ENCODE measurements around the gene ELP5.

ELP5 gene

GRCh38 chr17:7290166-7290565 lies 38.2 kb downstream of the ELP5 start:
- TF ChIP-seq, protein P1, sequence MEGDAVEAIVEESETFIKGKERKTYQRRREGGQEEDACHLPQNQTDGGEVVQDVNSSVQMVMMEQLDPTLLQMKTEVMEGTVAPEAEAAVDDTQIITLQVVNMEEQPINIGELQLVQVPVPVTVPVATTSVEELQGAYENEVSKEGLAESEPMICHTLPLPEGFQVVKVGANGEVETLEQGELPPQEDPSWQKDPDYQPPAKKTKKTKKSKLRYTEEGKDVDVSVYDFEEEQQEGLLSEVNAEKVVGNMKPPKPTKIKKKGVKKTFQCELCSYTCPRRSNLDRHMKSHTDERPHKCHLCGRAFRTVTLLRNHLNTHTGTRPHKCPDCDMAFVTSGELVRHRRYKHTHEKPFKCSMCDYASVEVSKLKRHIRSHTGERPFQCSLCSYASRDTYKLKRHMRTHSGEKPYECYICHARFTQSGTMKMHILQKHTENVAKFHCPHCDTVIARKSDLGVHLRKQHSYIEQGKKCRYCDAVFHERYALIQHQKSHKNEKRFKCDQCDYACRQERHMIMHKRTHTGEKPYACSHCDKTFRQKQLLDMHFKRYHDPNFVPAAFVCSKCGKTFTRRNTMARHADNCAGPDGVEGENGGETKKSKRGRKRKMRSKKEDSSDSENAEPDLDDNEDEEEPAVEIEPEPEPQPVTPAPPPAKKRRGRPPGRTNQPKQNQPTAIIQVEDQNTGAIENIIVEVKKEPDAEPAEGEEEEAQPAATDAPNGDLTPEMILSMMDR (IDR thresholded peaks at IDR 0.05; ENCODE audit: low read depth, low read length, missing control alignments): no peak
- H3K4me3 ChIP-seq (replicated peaks; ENCODE audit: low read depth, low read length): no peak overlapping the region
- no peak for DNase-seq (ENCODE audit: extremely low read depth, low read depth)

DNA sequence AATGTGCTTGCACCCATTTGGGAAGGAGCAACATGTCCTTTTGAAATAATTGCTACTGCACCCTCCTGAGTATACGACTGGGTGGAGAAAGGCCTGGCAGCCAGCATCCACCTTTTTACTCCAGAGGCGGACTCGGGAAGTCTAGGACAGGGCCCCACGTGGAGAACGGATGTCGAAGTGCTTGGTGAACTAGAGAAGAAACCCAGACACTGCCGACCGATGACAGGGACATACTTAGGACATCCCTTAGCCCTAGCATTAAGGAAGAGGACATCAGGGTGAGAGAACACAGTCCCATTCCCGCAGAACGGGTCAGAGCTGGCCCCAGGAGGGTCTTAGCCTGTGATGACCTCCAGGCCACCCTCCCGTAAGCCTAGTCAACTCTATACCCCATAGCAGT lies 38.7 kb downstream of the ELP5 start:
- DNase-seq (ENCODE audit: extremely low read depth, low read depth): no peak
- no peak overlapping the region for H3K4me3 ChIP-seq (replicated peaks; ENCODE audit: low read depth, low read length)
- TF ChIP-seq, protein P1 (IDR thresholded peaks at IDR 0.05; ENCODE audit: low read depth, low read length, missing control alignments): no peak

DNA sequence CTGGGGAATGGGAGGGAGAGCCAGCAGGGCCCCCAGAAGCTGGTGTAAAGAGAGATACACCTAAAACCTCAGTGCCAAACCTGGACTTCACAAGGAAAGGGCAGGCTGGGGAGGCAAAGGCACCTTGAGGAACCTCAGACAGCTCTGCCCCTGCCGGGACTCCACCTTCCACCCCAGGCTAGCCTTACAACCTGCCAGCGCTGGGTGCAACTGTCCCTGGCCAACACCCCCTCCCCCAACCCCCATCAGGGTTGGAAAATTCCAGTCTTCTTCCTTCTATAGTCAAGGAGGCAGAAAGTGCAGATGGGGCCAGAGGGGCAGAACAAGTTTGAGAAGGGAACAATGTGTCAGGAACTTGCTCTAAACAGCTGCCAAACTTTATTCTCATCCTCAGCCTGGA lies 40.2 kb downstream of the ELP5 start:
- TF ChIP-seq, protein P1 (IDR thresholded peaks at IDR 0.05; ENCODE audit: low read depth, low read length, missing control alignments): no peak
- no peak overlapping the region for H3K4me3 ChIP-seq (replicated peaks; ENCODE audit: low read depth, low read length)
- no peak for DNase-seq (ENCODE audit: extremely low read depth, low read depth)

- no peak for DNase-seq (ENCODE audit: extremely low read depth, low read depth)
- H3K4me3 ChIP-seq (replicated peaks; ENCODE audit: low read depth, low read length): no peak overlapping the region
- TF ChIP-seq, protein P1 (IDR thresholded peaks at IDR 0.05; ENCODE audit: low read depth, low read length, missing control alignments): no peak
Measured at GRCh38 chr17:7292729-7293128, 40.7 kb downstream of the ELP5 start.

DNA sequence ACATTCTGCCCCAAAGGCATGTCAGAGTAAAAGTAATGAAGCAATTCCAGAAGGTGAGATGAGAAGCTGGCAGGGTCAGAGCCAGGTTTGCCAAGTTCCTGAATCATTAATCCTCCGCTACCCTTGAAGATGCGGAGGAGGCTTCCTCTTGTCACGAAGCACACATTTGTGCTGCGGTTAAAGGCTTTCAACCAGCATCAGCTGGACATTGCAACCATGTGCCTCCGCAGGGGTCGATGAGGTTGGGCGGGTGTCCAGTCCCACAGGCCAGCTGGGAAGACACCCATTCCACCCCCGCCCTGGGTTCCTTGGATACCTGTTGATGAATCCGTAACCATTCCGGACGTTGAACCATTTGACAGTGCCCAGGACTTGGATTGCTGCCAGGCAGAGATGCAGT lies 41.1 kb downstream of the ELP5 start:
- TF ChIP-seq, protein P1 (IDR thresholded peaks at IDR 0.05; ENCODE audit: low read depth, low read length, missing control alignments): no peak

DNA sequence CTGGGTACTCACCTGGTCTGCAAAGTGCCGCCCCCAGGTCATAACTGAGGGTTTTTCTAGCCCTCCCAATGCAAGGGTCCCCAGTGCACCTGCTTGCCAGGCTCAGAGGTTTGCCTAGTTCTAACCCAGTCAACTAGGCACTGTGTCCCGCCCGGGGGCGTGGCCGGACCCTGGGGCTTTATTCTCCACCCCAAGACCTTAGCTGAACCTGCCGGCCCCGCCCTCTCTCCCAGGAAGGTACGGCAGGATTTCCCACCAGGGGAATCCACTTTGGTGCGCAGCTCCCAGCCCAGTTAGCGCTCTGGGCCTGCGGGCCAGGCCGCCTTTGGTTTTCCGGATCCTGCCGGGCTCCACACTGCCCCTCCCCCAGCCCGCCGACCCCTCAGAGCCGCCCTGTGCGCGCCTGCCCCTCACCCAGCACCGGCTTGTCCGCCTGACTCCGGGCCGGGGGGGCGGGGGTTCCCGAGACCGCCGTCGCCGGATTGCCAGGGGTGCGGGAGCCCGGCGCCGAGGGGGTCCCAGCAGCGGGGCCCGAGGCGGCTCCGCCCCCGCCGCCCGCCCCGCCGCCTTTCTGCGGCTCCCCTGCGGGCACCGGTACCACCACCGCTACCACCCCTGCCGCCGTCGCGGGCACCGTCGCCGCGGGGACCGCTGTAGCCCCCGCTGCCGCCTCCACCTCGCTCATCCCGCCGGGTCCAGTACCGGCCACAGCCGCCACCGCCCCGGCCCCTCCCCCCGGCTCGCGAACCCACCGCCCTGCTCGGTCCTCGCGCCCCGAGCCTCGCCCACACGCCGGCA lies 42.0 kb downstream of the ELP5 start:
- DNase-seq (ENCODE audit: extremely low read depth, low read depth): no peak
- no peak overlapping the region for H3K4me3 ChIP-seq (replicated peaks; ENCODE audit: low read depth, low read length)
- TF ChIP-seq, protein P1 (IDR thresholded peaks at IDR 0.05; ENCODE audit: low read depth, low read length, missing control alignments): no peak

More for the DNA sequence above, 41.1 kb downstream of the ELP5 start:
- DNase-seq (ENCODE audit: extremely low read depth, low read depth): no peak
- H3K4me3 ChIP-seq (replicated peaks; ENCODE audit: low read depth, low read length): no peak overlapping the region
